Measurements from ENCODE around the gene ACTN4. TPM values are rescaled to one million over a fixed set of nuclear protein-coding genes. Genes with fewer than 3 reads are reported as not detected.

ACTN4 gene
- total RNA-seq, 1 experiment from 2014 or later: 1,233 TPM

DNA sequence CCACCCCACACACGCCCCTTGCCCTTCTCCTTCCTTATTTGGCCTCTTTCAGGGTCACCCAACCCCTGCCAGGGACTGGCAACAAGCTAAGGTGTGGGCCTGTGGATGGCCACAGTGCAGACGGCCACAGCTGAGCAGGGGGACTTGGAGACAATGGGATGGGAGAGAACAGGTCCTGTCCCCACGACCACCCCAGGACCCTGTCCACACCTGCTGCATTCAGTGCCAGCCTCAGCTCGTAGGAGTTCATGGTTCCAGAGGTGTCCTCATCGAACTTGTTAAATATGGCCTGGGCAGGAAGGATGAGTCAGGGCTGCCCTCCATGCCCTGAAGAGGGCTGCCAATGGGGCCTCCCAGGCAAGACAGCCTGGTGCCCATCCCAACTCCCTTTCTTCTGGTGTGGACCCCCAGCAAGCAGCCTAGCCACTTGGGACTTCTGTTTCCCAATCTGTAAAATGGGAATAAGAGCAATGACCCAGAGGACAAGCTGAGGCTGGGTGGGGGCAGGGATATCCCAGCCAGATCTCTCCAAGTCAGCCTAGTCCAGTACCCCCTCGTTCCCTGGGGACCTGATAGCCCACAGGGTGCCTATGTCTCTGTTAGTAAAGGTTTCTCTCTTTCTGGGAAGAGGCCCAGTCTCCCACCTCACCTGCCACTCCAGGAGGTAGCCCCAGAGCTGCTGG is 86.2 kb downstream of the ACTN4 start:
- Histone ChIP-seq H3K4me3 (peak overlapping the region; percentile 68; the same call in 1 of the 2 replicates), H3K9me3 (ENCODE audit: insufficient read depth, low read depth) (no peaks in the 10 kb centered on the region), H3K79me2 (ENCODE audit: low read depth) (peaks cover 22% of the 10 kb centered on the region), H2AFZ (no peak overlapping the region), H3K36me3 (ENCODE audit: low read depth) (peaks cover 5% of the 10 kb centered on the region; the same call in 1 of the 2 replicates), H3K9me2 (ENCODE audit: insufficient read depth) (no peaks in the 10 kb centered on the region), H3K27me3 (ENCODE audit: insufficient read depth, low read depth) (no peaks in the 10 kb centered on the region), H3K4me1 (replicated peaks; ENCODE audit: insufficient read depth) (peaks cover 41% of the 10 kb centered on the region), H3F3A (ENCODE audit: insufficient read depth, low read depth) (peaks cover 58% of the 10 kb centered on the region), H3K27ac (peak overlapping the region; percentile 58), H3K4me2 (peak overlapping the region; percentile 80), H4K20me1 (ENCODE audit: insufficient read depth) (no peaks in the 10 kb centered on the region)
- TF ChIP-seq, protein P1, sequence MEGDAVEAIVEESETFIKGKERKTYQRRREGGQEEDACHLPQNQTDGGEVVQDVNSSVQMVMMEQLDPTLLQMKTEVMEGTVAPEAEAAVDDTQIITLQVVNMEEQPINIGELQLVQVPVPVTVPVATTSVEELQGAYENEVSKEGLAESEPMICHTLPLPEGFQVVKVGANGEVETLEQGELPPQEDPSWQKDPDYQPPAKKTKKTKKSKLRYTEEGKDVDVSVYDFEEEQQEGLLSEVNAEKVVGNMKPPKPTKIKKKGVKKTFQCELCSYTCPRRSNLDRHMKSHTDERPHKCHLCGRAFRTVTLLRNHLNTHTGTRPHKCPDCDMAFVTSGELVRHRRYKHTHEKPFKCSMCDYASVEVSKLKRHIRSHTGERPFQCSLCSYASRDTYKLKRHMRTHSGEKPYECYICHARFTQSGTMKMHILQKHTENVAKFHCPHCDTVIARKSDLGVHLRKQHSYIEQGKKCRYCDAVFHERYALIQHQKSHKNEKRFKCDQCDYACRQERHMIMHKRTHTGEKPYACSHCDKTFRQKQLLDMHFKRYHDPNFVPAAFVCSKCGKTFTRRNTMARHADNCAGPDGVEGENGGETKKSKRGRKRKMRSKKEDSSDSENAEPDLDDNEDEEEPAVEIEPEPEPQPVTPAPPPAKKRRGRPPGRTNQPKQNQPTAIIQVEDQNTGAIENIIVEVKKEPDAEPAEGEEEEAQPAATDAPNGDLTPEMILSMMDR (conservative IDR thresholded peaks at IDR 0.05): no peak
- TF ChIP-seq EZH2 (IDR thresholded peaks at IDR 0.05; ENCODE audit: low read depth): no peak
- ChIA-PET POLR2A (ENCODE audit: unreplicated experiment) (interaction anchor here (0.6 to 1.2 kb wide), 4 partner anchors 89 to 434 kb away, joined by 4 to 10 read pairs (median 6); no protein-coding TSS in a partner anchor), CTCF (interaction anchor here (0.5 to 0.7 kb wide), 4 partner anchors 14 to 196 kb away, joined by 3 to 8 read pairs (median 7); no protein-coding TSS in a partner anchor)
- intact Hi-C loops (cut with micrococcal nuclease; ENCODE audit: unreplicated experiment): loop anchor here (1.0 to 10.0 kb wide), 5 partner anchors 76 to 219 kb away; partner anchors contain the start of genes MRPS12 and SARS2
- DNase-seq: no peak
- no TSS peak for BruUV-seq (replicated peaks)

DNA sequence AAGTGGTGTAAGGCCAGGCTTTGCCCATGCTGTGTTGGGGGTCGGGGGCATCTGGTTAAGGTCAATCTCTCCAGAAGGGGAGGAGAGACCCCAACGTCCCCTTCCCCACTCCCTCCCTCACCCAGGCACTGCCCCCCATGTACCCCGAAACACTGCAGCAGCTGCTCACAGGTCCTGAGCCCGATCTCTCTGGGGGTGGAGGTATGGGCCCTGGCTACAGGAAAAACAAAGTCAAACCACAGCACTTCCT is 86.7 kb downstream of the ACTN4 start:
- BruUV-seq (replicated peaks): no TSS peak
- Histone ChIP-seq H4K20me1 (ENCODE audit: insufficient read depth) (no peaks in the 10 kb centered on the region), H3K9me2 (ENCODE audit: insufficient read depth) (no peaks in the 10 kb centered on the region), H3K4me3 (peak overlapping the region; percentile 68), H3K36me3 (ENCODE audit: low read depth) (peaks cover 5% of the 10 kb centered on the region; the same call in 1 of the 2 replicates), H3K27me3 (ENCODE audit: insufficient read depth, low read depth) (no peaks in the 10 kb centered on the region), H2AFZ (no peak overlapping the region), H3K79me2 (ENCODE audit: low read depth) (peaks cover 22% of the 10 kb centered on the region), H3K27ac (peak overlapping the region; percentile 58), H3K4me1 (replicated peaks; ENCODE audit: insufficient read depth) (peaks cover 41% of the 10 kb centered on the region), H3K4me2 (peak overlapping the region; percentile 80), H3K9me3 (ENCODE audit: insufficient read depth, low read depth) (no peaks in the 10 kb centered on the region), H3F3A (ENCODE audit: insufficient read depth, low read depth) (peaks cover 54% of the 10 kb centered on the region)
- intact Hi-C loops (cut with micrococcal nuclease; ENCODE audit: unreplicated experiment): loop anchor here (1.0 to 10.0 kb wide), 4 partner anchors 77 to 219 kb away; partner anchors contain the start of genes MRPS12 and SARS2
- POLR2A ChIA-PET (ENCODE audit: unreplicated experiment): interaction anchor here (0.6 to 1.2 kb wide), 3 partner anchors 89 to 118 kb away, joined by 5 to 10 read pairs (median 6); no protein-coding TSS in a partner anchor
- CTCF ChIA-PET: no interaction called here
- no peak for DNase-seq
- no peak for TF ChIP-seq EZH2 (IDR thresholded peaks at IDR 0.05; ENCODE audit: low read depth)
- TF ChIP-seq, protein P1 (conservative IDR thresholded peaks at IDR 0.05): no peak

DNA sequence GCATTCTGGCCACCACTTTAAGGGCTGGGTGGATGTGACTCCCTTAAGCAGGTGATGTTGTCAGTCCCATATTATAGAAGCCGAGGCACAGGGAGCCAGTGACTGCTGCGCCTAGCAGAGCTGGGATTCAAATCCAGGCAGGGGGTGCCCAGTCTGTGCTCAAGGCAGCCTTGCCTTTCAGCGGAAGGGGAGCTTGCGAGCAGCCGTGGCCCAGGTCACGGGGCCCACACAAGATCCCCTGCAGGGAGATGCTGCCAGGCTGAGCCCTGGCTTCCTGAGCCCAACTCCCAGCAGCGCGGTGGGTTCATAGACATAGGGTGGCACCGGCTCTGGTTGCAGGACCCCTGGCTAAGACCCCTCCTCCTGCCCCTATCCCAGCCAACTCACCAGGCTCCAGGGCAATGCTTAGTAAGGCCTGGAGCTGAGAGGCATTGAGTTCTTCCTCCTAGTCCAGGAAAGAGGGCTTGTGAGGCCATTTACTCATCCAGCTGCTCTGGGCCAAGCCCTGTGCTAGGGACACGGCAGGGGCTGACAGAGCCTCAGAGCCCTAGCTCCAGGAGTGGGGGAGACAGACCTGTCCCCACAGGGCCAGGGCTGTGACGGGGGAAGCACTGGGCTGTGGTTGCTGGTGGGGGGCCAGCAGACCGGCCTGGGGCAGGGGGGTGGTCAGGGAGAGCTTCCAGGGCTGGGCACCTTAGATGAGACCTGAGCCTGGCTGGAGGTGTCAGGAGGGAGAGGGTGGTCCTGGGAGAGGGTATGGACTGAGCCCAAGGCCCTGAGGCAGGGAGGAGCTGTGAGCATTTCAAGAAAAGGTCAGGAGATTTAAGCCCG is 87.2 kb downstream of the ACTN4 start:
- Histone ChIP-seq H3K27me3 (ENCODE audit: insufficient read depth, low read depth) (no peaks in the 10 kb centered on the region), H3K4me2 (peak overlapping the region; percentile 80), H3K27ac (peak overlapping the region; percentile 58), H3K9me3 (ENCODE audit: insufficient read depth, low read depth) (no peaks in the 10 kb centered on the region), H4K20me1 (ENCODE audit: insufficient read depth) (no peaks in the 10 kb centered on the region), H2AFZ (no peak overlapping the region), H3F3A (ENCODE audit: insufficient read depth, low read depth) (peaks cover 52% of the 10 kb centered on the region), H3K4me1 (replicated peaks; ENCODE audit: insufficient read depth) (peaks cover 41% of the 10 kb centered on the region), H3K9me2 (ENCODE audit: insufficient read depth) (no peaks in the 10 kb centered on the region), H3K79me2 (ENCODE audit: low read depth) (peaks cover 22% of the 10 kb centered on the region), H3K4me3 (peak overlapping the region; percentile 68), H3K36me3 (ENCODE audit: low read depth) (peaks cover 5% of the 10 kb centered on the region; the same call in 1 of the 2 replicates)
- ChIA-PET CTCF (no interaction called here), POLR2A (ENCODE audit: unreplicated experiment) (interaction anchor here (0.5 to 1.2 kb wide), 8 partner anchors 57 to 155 kb away, joined by 3 to 12 read pairs (median 6); no protein-coding TSS in a partner anchor)
- BruUV-seq (replicated peaks): TSS peak; percentile 55
- TF ChIP-seq, protein P1 (conservative IDR thresholded peaks at IDR 0.05): no peak; the same call in 1 of the 2 replicates
- no peak for TF ChIP-seq EZH2 (IDR thresholded peaks at IDR 0.05; ENCODE audit: low read depth)
- intact Hi-C loops (cut with micrococcal nuclease; ENCODE audit: unreplicated experiment): loop anchor here (1.0 to 10.0 kb wide), 4 partner anchors 77 to 220 kb away; partner anchors contain the start of genes MRPS12 and SARS2
- peak; percentile 51 to 60 for DNase-seq

Data from PC-9 (cell line).